ENCODE data around the gene SIRT2.

SIRT2 gene

GRCh38 chr19:38839816-38840582 lies 59.4 kb downstream of the SIRT2 start:
- H3K27ac ChIP-seq, result peak overlapping the region; percentile 91
- POLR2A ChIA-PET (ENCODE audit: low non-redundant PET), result interaction anchor here (0.5 to 1.0 kb wide), 3 partner anchors 9 to 107 kb away, joined by 3 to 6 read pairs (median 6); no protein-coding TSS in a partner anchor
- TF ChIP-seq, protein P1, sequence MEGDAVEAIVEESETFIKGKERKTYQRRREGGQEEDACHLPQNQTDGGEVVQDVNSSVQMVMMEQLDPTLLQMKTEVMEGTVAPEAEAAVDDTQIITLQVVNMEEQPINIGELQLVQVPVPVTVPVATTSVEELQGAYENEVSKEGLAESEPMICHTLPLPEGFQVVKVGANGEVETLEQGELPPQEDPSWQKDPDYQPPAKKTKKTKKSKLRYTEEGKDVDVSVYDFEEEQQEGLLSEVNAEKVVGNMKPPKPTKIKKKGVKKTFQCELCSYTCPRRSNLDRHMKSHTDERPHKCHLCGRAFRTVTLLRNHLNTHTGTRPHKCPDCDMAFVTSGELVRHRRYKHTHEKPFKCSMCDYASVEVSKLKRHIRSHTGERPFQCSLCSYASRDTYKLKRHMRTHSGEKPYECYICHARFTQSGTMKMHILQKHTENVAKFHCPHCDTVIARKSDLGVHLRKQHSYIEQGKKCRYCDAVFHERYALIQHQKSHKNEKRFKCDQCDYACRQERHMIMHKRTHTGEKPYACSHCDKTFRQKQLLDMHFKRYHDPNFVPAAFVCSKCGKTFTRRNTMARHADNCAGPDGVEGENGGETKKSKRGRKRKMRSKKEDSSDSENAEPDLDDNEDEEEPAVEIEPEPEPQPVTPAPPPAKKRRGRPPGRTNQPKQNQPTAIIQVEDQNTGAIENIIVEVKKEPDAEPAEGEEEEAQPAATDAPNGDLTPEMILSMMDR (conservative IDR thresholded peaks at IDR 0.05; ENCODE audit: low read depth), result no peak
- CTCF ChIA-PET, result interaction anchor here (0.6 to 3.1 kb wide), 3 partner anchors 18 to 106 kb away, joined by 3 to 18 read pairs (median 3); no protein-coding TSS in a partner anchor
- no peak for DNase-seq (ENCODE audit: low spot score)

DNA sequence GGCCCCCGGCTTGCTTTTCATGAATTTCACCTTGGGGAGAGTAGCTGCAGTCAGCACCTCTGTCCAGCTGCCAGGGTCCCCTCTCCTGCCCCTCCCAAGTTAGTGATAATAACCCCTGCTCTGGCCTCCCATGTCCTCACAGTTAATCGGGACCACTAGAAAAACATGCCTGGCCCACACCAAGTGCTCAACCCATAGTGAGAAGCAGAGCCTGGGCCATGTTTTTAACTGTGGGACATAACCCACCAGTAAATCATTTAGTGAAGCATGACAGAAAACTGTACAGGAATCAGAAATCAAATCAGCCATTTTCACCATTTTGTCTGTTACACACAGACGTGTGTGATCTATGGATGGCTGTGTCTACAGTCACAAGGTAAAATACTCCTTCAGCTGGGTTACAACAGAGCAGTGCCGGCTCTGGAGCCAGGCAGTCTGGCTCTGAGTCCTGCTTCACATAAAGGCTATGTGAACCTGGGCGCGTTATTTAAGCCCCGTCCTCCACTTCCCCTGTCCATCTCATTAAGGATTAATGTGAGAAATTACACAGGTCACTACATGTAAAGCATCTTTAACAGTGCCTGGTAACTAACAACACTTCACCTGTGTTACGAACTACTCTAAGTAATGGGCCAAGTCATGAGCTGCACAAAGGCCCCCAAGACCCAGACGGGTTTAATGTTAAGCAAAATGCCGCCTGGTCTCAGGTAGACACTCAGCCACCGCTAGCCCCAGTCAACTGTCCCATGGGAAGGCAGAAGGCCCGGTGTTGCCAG lies 60.2 kb downstream of the SIRT2 start:
- peak overlapping the region; percentile 91 for H3K27ac ChIP-seq
- ChIA-PET POLR2A (ENCODE audit: low non-redundant PET) (interaction anchor here (0.6 kb wide), 2 partner anchors 32 to 124 kb away, joined by 3 to 5 read pairs; no protein-coding TSS in a partner anchor), CTCF (interaction anchor here (0.6 to 3.1 kb wide), 12 partner anchors 10 to 314 kb away, joined by 3 to 18 read pairs (median 4); no protein-coding TSS in a partner anchor)
- no peak for DNase-seq (ENCODE audit: low spot score)
- TF ChIP-seq, protein P1 (conservative IDR thresholded peaks at IDR 0.05; ENCODE audit: low read depth), result no peak

DNA sequence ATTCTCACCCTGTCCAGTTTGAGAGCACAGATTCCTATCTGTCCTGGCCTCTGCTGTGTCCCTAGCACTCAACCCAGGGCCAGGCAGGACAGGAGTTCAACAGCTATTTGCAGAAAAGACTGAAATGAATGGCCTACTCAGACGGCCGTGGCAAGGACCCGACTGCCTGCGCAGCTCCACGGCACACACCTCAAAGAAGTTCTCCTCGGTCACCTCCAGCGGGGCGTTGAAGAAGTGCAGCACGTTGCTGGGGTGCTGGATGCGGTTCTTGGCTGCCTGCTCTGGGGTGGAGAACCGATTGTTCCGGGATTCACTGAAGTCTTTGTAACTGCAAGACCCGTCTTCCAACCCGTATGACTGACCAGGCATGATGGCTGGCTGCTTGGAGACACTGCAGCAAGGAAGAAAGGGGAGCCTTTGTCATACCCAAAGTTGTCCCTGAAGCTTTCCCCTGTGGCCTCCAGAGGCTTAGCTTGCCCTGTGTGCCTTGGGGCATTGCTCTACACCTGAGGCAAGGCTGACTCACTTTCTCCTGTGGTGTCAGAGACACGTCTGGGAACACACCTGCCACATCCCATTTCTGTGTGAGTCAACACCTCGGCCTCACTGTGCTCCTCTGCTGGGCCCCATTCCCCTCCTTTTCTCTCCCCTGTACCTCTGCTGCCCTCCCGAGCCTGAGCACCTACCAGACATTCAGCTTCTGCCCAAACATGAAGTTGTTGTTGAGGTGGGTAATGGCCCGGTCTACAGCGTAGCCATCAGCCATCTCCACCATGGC lies 61.0 kb downstream of the SIRT2 start:
- ChIA-PET POLR2A (ENCODE audit: low non-redundant PET) (interaction anchor here (0.6 to 1.1 kb wide), 3 partner anchors 10 to 123 kb away, joined by 3 to 5 read pairs (median 5); no protein-coding TSS in a partner anchor), CTCF (interaction anchor here (0.6 to 3.1 kb wide), 17 partner anchors 11 to 313 kb away, joined by 3 to 18 read pairs (median 4); no protein-coding TSS in a partner anchor)
- DNase-seq (ENCODE audit: low spot score), result peak; percentile 88
- peak overlapping the region; percentile 91 for H3K27ac ChIP-seq
- TF ChIP-seq, protein P1 (conservative IDR thresholded peaks at IDR 0.05; ENCODE audit: low read depth), result no peak

GRCh38 chr19:38837656-38838121 lies 61.7 kb downstream of the SIRT2 start:
- peak; percentile 51 for DNase-seq (ENCODE audit: low spot score)
- CTCF ChIA-PET, result interaction anchor here (0.6 to 3.1 kb wide), 8 partner anchors 38 to 209 kb away, joined by 3 to 18 read pairs (median 4); no protein-coding TSS in a partner anchor
- TF ChIP-seq, protein P1 (conservative IDR thresholded peaks at IDR 0.05; ENCODE audit: low read depth), result no peak
- peak overlapping the region; percentile 91 for H3K27ac ChIP-seq
- POLR2A ChIA-PET (ENCODE audit: low non-redundant PET), result interaction anchor here (1.1 kb wide), 1 partner anchor 11 kb away, joined by 5 read pairs; no protein-coding TSS in a partner anchor

- no peak for DNase-seq (ENCODE audit: low spot score)
- TF ChIP-seq, protein P1 (conservative IDR thresholded peaks at IDR 0.05; ENCODE audit: low read depth), result no peak
- POLR2A ChIA-PET (ENCODE audit: low non-redundant PET), result no interaction called here
- CTCF ChIA-PET, result interaction anchor here (0.9 to 3.1 kb wide), 3 partner anchors 103 to 201 kb away, joined by 3 to 18 read pairs (median 3); no protein-coding TSS in a partner anchor
- H3K27ac ChIP-seq, result peak overlapping the region; percentile 91
These were observed 62.3 kb downstream of the SIRT2 start for GRCh38 chr19:38836983-38837626.

Data from RWPE1 (cell line).